ENCODE data around the gene TMCO6.

DNA sequence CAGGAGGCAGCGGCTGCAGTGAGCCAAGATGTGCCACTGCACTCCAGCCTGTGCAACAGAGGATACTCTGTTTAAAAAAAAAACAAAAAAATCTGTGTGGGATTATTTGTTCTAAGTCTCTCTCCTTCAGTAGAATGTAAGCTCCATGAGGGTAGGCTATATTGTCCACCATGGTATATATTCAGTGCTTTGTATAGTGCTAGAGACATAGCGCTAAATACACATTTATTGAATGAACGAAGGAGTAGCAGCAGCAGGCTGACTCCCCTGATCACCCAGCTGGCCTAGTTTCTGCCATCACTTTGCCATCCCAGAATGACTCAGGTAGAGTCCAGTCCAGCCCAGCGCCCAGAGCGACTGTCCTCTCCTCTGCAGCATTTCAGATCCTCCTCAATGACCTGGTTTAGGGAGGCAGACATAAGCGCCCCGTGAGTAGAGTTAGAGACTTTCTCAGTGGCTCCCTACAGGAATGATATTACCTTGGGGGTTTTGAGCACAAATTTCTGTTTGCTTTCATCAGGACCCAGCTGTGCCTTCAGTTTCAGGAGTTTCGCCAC is 51.2 kb downstream of the TMCO6 start:
- TF ChIP-seq ZNF274 (IDR thresholded peaks at IDR 0.05; ENCODE audit: low read depth, low read length) = no peak
- no peak for TF ChIP-seq SUZ12 (IDR thresholded peaks at IDR 0.05; ENCODE audit: extremely low read depth, insufficient read depth, insufficient read length)
